SIG-M5 (cell line): ENCODE measurements around the gene SUN2.

Experiments
- DNase-seq: peaks from one replicate; lab custom pipeline; 2025; lab: John Stamatoyannopoulos, UW

SUN2 gene

DNA sequence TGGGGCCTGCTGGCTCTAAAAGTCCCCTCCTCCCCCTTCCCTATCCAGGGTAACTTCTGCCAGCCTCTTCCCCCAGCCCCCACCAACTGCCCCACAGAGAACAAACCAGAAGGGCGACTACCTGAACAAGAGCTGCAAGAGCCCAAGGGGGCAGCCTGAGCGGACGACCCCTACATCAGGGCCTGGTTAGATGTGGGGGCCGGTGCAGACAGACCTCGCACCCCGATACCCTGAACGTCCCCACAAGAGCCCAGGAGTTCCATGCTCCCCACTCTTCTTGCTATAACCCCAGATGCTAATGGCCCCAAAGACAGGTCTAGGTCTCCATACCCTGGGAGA lies 20.7 kb downstream of the SUN2 start:
- no peak for DNase-seq

GRCh38 chr22:38734421-38735100 lies 21.2 kb downstream of the SUN2 start:
- DNase-seq, result no peak

DNA sequence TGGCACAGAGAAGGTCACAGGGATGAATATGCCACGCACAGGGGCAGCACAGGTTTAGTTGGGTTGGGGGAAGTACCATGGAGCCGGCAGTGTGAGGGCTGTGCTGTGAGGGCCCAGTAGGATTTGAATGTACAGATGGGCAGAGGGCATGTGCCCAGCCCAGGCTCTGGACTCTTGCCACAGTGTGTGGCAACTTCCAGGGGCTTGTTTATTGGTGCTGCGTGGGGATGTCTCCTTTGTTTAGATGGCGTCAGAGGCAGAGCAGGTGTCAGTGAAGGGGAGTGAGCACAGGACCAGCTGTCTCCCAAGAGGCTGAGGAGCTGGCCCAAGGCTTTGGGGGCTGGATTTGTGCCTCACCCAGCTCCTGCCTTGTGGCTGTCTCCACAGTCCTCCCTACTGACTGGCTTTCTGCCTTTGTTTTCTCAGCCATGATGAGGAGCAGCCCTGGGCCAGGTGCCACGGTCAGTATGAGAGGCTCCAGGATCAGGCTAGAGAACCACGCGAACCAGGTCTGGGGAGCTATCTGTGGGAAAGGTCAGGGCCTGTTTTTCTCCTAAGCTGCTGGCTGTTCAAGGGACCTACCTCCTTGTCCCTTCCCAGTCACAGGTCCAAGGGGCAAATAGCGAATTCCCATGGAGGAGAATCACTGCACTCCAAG lies 21.9 kb downstream of the SUN2 start:
- DNase-seq, result no peak

DNA sequence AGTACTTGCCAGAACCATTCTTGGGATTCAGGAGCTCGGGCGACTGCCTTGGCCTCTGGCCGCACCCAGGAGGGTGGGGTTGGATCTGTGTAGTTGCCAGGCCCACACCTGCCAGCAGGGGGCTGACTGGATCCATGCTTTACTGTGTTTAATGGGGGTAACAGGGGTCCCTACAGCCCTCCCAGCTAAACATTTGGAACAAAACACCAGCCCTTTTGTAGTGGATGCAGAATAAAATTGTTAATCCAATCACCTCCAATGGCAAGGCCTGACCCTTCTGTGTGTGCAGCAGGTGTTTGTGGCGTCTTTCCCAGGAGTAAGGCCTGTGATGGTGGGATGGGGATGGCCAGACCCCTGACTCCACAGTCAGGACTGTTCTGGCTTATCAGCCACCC lies 22.5 kb downstream of the SUN2 start:
- DNase-seq, result no peak

DNA sequence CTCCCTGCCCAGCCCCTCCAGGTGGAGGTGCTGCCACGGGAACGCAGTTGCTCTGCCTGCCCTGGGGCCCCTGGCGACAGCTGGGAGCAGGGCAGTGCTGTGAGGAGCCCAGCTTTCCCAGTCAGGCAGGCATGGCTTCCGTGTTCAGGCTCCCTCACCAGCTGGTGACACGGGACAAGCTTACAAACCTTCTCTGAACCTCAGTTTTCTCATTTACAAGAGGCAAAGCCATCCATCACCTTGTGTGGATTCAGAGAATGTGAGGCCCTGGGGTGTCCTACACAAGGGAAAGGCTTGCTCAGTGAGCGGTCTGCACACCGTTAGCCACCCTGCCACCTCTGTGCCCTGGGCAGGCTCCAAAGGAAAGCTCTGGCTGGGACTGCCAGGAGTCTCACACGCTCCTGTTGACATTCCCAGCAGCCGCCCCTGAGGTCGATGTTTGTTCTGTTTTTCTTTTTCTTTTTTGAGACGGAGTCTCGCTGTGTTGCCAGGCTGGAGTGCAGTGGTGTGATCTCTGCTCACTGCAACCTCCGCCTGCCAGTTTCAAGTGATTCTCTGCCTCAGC lies 23.5 kb downstream of the SUN2 start:
- no peak for DNase-seq

DNA sequence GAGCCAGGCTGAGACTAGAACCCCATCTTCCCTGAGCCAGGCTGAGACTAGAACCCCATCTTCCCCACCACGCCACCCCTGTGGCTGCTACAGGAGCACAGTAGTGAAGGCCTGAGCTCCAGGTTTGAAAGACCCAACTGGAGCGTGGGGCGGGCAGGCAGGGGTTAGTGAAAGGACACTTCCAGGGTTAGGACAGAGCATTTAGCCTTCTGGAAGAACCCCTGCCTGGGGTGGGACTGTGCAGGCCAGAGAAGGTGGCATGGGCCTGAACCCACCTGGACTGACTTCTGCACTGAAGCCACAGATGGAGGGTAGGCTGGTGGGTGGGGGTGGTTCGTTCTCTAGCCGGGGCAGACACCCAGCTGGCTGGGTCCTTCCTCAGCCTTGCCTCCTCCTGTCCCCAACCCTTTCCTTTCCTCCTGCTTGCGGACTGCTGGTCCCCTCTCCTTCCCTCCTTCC lies 24.1 kb downstream of the SUN2 start:
- DNase-seq, result no peak

- DNase-seq, result no peak
Measured at GRCh38 chr22:38730411-38730871, 25.4 kb downstream of the SUN2 start.

- no peak for DNase-seq
Measured at GRCh38 chr22:38729946-38730345, 25.9 kb downstream of the SUN2 start.

DNA sequence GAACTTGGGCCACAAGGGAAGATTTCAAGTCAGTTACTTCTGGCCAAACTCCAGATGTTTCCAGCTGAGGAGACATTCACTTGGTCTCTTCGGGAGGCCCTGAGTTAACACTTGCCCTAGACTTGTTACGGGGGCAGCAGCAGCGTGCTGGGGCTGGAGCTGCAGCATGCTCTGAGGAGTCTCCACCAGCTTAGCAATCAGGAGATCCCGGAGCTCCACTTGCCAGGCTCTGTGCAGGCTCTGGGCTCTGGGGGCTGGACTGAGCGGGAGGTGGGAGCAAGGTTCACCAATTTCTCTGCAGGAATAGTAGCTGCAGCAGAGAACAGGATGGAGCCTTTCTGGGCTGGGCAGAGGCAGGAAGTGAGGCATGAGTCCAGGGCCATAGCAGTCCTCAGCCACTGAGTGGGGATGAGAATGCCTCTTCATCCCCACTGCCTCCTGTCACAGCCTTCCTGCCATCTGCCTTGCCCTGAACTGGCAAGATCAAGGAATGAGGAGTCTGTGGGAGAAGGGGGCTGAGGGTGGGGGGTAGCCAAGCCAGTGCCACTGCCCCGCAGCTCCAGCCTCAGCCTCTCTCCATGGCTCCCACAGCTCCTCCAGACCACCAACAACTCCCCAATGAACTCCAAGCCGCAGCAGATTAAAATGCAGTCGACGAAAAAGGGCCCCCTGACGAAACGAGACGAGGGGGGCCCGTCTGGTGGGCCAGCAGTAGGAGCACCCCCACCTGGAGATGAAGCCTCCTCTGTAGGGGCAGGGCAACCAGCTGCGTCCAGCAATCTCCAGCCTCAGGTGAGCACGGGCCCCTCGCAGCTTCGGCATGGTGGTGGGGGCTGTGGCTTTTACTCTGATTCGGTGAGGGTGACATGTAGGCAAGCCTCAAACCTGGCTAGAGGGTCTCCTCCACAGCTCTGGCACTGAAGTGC lies 26.7 kb downstream of the SUN2 start:
- no peak for DNase-seq

- DNase-seq, result no peak
Measured at GRCh38 chr22:38727530-38728451, 28.0 kb downstream of the SUN2 start.

- DNase-seq, result no peak
Measured at GRCh38 chr22:38727123-38727522, 28.7 kb downstream of the SUN2 start.

DNA sequence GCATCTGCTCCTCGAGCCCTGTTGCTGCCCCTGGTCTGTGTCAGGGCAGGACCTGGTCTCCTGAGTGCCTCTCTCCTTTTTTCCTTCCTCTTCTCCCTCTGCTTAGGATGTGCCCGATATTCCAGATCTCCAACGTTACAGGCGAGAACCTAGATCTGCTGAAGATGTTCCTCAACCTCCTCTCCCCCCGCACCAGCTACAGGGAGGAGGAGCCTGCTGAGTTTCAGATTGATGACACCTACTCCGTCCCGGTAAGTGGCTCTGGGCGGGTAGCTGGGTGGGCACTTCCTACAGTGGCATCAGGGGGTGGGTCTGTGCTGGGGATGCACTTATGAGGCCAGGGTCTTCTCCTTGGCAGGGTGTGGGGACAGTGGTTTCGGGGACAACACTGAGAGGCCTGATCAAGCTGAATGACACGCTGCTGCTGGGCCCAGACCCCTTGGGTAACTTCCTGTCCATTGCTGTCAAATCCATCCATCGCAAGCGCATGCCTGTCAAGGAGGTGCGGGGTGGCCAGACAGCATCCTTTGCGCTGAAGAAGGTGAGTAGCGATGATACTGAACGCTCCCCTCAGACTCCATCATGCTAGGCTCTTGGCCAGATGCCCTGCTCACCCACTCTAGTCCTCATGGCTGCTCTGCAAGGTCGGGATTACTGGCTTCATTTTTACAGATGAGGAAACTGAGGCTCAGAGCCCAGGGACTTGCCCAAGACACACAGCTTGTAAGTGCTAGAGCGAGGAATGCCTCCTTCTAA lies 29.7 kb downstream of the SUN2 start:
- no peak for DNase-seq

- no peak for DNase-seq
Measured at GRCh38 chr22:38724926-38725571, 30.7 kb downstream of the SUN2 start.

GRCh38 chr22:38724176-38724575 lies 31.6 kb downstream of the SUN2 start:
- DNase-seq, result no peak

DNA sequence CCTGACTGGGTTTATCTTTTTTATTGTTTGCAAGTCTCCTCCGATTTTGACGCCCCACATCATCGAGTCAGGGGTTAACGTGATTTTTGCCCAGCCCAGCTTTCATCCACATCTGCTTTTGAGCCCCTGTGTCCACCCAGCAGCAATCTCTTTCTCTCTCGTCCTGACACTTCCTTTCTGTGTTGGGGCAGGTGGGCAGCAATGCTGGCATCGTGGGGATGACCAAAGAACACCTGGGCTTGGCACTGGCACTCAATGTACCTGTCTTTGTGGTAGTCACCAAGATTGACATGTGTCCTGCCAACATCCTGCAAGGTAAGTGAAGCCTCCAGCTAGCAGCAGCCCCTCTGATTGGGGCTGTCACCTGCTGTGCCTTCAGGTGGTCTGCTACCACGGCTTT lies 34.2 kb downstream of the SUN2 start:
- DNase-seq, result no peak

DNA sequence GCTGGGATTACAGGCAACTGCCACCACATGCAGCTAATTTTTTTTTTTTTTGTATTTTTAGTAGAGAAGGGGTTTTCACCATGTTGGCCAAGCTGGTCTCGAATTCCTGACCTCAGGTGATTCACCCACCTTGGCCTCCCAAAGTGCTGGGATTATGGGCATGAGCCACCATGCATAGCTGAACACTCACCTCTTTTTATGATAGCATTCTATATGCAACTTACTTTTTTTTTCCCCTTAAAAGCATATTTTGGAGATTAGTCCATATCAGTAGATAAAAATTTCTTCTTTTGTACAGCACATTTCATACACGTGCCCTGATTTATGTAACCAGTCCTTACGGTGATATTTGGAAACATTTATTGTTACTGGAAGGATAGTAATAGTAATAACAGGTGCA lies 35.4 kb downstream of the SUN2 start:
- no peak for DNase-seq

DNA sequence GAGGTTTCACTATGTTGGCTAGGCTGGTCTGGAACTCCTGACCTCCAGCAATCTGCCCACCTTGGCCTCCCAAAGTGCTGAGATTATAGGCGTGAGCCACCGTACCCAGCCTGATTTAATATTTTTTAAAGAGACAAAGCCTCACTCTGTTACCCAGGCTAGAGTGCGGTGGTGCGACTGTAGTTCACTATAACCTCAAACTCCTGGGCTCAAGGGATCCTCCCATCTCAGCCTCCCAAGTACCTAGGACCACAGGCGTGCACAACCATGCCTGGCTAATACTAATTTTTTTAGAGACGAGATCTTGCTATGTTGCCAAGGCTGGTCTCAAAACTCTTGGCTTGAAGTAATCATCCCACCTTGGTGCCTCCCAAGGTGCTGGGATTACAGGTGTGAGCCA lies 36.6 kb downstream of the SUN2 start:
- no peak for DNase-seq

- DNase-seq, result no peak
Measured at GRCh38 chr22:38718414-38718813, 37.4 kb downstream of the SUN2 start.

- no peak for DNase-seq
Measured at GRCh38 chr22:38717244-38717643, 38.6 kb downstream of the SUN2 start.

DNA sequence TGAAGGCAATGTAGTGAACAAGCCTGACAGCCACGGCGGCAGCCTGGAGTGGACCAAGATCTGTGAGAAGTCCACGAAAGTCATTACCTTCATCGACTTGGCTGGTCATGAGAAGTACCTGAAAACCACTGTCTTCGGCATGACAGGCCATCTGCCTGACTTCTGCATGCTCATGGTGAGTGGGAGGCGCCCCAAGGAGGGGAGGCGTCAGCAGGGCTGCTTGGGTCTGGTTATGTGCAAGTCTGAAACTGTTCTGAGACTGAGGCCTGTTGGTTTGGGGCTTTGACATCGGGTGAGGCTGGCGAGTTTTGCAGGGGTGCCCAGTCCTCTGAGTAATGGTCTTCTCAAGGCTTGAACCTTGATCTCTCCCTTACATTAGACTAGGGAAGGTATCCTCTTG lies 39.0 kb downstream of the SUN2 start:
- DNase-seq, result no peak
